GM21576 (cell line): ENCODE results near the gene PARD3B.

Experiments used
- ATAC-seq: cut with Tn5 transposase; IDR thresholded peaks from one replicate; pipeline ENCODE4 v1.9.1; 2021; ENCODE audit warnings: mild to moderate bottlenecking, moderate library complexity; ENCODE audit not compliant: unreplicated experiment

The PARD3B gene

DNA sequence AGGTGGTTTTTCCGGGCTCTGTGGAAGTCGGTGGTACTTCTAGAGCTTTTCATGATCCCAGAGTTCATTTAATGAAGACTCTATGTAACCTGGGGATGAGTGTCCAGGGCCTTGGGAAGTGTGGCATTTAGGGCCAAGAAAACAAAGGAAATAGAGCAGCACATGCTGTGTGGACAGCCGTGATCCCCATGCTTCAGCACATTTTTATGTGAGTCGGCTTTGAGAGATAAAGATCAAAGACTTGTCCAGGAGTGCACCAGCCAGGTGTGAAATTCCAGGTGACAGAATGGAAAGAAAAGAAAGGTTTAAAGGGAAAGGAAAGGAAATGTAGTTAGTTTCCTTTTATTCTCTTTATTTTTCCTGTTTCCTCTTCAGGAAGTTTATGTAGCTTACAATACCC, 879.1 kb downstream of the PARD3B start:
- ATAC-seq = no peak

DNA sequence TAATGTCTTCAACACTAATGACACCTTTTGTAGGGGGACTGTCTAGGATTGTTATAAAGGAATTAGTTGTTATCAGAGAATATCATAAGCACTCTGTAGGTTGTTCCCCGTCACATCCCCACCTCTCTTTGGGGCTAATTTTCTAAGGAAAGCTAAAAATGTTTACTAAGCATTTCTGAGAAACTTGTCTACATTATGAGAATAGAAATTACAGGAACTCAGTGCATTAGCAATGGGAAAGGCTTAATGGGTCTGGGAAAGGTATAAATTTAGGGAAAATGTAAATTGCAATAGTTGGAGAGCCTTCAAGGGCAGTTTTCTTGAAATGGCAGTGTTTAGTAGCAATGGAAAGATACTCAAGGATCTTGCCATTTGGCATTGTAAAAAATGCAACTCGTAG, 879.8 kb downstream of the PARD3B start:
- ATAC-seq = no peak

DNA sequence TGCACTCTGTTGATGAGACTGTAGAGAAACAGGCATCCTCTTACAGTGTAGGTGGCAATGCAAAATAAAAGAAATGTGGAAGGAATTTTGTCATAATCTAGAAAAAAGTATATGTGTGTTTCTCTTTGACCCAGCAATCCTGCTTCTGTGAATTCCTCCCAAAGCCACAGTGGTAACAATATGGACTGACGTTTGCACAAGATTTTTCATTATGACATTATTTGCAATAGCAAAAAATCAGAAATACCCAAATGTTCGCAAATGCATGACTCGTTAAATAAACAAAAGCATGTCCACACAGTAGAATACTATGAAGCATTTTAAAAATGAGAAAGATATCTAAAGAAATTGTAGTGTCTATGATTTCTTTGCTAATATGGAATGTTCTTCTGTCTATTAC, 881.8 kb downstream of the PARD3B start:
- ATAC-seq = no peak

DNA sequence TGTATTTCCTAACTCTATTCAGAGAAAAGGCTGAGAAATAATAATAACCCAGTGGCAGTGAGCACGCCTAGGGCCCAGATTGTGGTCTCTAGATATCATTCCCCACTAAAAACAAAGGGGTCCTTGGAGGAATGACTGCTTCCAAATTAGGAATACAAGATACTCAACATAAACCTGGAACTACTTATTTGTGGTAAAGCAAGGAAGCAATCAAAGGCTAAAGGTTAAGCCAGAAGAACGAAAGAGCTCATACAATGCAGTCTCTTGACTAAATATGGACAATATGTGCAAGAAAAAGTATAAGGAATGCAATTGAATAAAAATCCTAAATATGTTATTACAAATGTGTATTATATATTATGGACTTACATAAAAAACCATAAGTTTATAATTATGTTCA, 883.5 kb downstream of the PARD3B start:
- no peak for ATAC-seq

DNA sequence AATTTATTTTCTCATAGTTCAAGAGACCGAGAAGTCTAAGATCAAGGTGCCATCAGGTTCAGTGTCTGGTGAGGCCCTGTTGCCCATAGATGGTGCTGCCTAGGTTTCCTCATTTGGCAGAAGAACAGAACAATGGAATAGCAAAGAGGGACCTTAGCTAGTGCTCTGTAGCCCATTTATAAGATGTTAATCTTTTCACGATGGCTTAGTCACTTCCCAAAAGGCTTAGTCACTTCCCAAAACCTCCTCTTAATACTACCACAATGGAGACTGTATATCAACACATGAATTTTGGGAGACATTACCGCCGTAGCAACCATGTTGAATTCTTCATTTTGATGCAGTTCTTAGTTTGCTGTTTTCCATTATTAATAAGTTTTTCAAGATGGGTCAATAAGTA, 890.7 kb downstream of the PARD3B start:
- no peak for ATAC-seq

DNA sequence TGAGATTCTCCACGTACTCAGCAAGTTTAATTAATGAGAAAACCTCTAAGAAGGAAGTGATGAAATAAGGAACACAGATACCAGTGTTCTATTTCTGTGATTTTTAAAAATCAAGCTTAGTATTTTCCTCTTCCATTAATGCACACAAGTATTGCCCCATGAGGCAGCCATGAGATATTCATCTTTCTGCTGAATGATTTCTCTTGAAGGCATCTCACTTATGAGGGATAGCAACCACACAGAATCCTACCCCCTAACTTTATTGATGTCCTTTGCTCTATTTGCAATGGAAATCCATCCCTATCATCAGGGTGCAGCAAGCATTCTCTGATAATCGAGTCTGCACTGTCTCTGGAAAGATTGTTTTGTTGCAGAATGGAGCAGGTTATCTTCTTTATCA, 893.0 kb downstream of the PARD3B start:
- no peak for ATAC-seq

DNA sequence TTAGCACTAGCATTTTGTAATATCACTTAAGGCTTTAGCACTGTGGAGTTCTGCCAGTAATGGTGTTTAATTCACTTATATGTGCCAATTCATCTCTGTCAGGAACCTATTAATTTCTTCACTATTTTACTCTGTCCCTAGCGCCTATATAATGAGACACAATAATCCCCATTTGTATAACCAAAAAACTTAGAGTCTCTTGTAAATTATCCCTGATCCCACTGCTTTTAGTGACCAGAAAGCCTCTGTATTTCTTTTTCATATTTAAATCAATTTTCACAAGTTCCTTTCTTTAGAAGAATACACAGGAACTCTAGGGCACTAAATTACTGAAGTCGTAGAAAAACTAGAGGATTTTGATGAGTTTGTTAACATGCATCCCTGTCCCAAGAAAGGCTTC, 894.3 kb downstream of the PARD3B start:
- no peak for ATAC-seq

DNA sequence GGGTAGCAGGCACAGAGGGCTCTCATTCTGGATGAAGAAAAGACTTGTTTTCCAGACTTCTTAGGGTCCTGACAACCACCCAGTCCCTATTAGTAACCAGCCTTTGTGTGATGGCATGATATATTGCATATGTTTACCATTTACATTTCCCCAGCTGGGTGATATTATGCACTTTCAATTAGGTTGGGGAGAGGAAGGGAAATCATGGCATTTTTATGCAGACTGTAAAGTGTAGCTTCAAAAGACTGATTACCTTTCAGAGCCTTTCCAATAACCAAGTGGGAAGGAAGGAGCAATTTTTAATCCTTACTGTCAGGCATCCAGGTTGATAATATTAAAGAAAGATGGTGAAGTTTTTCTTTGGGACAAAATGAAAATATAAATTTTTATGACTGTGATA, 896.2 kb downstream of the PARD3B start:
- ATAC-seq = no peak

DNA sequence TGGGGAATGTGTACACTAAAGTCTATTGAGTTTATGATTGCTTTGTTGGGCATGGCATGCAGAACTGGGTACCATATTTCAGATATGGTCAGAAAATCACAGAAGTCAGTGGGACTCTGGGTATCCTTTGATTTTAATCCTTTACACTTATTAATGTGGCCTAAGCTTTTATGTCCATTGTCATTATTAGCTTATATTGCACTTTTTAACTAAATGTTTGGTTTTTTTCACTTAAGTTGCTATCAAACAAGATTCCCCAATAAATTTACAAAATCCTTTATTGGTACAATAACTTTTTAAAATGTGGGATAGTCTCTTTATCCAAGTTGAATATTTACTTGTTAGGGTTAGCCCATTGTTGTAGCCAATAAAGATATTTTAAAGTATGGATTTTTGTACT, 902.9 kb downstream of the PARD3B start:
- ATAC-seq = no peak

DNA sequence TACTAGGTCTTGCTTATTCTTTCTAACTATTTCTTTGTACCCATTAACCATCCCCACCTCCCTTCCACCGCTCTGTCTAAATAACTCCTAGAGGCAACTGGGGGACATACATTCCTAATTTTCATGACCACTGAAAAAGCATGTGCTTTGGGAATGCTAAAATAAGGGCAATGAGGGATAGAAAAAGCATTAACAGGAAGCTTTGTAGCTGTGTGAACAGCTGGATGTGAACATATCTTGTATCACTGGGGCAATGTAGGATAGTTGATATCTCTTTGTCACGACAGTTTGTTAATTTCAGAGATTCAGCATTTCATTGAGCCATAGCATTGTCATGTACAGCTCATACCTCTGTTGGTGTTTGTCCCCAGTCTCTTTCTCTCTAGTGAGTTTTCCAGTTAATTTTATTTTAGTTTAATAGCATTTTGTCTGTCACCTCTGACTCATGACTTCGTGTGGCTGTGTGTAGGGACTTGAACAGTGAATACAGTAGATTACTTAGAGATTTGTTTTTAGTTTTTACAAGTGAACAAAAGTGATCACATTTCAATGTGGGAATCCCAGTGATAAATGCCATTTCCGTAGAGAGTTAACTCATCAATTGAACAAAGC, 906.7 kb downstream of the PARD3B start:
- no peak for ATAC-seq

DNA sequence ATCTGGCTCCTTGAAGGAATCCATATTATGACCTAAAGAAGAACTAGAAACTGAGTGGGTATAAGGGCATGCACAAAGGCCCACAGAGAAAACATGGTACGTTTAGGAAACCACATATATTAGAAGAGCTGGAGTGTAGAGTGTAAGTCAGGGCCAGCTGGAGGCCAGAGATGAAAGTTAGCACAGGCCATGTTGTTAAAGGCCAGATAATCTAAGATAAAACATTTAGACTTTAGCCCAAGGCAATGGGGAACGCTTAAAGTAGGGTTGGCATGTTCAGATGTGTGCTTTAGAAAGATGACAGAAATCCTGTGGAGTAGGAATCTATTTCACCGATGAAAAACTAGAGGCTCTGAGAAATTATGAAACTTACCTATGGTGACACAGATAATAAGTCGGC, 907.9 kb downstream of the PARD3B start:
- ATAC-seq = no peak

DNA sequence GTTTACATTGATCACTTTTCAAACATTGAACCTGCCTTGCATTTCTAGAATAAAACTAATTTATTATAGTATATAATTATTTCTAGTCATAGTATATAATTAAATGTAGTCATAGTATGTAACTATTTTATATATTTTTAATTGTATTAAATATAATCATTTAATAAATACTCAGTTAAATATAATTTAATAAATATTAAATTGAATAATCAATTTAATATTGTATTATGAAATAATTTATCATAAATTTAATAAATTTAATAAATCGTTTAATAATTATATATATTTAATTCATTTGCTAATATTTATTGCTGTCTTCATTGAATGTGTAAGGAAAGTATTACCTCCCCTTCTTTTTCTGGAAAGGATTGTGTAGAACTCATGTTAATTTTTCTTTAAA, 911.4 kb downstream of the PARD3B start:
- ATAC-seq = no peak

DNA sequence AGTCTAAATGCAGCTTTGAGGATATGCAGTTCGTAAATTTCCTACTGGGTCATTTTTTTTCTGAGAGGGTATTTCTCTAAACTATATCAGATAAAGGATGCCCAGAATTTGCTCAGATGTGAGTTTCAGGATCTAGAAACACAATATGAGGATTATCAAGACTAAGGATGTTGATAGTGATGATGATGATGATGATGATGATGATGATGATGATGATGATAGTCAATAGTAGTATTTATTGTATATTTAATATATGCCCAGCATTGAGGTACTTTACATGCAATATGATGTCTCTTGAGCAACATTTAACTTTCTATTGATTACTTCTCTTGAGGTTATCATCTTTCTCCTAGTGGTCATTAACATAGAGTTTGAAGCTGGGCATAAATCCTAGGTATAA, 914.9 kb downstream of the PARD3B start:
- no peak for ATAC-seq

DNA sequence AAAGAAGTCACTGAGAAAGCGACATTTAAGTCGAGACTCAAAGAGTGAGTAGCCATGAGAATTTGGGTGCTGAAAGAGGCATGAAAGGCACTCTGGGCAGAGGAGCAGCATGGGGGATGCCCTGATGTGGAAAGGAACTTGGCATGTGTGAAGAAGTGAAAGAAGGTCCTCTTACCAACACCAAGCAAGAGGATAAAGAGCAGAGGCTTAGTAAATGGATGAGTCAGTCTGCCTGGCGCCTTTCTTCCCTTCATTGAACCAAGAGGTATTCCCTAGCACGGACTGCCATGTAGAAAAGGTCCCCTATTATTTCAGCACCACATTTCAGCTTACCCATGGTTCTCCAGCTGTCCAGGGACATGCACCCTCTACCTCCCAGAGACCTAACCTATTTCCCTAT, 915.9 kb downstream of the PARD3B start:
- ATAC-seq = no peak

DNA sequence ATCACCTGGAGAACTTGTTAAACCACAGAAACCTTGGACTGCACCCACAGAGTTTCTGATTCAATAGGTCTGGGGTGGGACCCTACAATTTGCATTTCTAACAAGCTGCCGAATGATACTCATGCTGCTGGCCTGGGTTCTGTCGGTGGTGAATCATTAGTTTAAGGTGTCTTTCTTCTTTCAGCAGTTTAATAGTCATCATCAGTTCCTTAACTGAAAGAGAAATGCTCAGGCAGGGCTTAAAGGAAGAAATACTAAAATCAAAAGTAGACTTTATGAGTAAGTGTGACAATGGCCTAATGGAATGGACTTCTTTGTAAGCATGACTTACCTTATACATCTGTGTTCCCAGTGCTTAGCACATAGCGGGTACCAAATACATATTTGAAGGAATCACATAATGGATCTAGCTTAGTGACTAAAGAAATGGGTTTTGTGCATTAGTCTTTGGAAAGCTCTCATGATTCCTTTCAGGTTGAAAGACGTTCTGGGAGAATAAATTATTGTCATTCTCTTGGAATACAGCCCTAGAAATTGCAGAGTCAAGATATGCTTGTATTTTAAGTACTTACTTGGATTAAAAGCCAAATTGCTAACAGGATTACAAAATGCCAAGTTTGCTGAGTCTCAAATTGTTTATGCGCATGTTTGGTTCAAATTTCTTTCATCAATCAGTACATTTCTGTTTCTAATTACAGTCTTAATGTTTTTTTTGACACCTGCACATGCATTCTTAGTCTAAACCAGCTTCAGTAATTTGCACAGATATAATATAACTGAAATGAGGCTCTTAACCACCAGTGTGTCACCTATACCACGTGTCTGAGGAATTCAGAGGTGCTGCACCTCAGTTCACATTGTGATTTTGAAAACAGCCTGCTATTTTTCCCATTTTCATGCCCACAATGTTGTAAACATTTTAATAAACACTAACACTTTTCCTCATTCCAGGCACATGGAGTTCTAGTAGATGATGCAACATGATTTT, 916.7 kb downstream of the PARD3B start:
- ATAC-seq = no peak

DNA sequence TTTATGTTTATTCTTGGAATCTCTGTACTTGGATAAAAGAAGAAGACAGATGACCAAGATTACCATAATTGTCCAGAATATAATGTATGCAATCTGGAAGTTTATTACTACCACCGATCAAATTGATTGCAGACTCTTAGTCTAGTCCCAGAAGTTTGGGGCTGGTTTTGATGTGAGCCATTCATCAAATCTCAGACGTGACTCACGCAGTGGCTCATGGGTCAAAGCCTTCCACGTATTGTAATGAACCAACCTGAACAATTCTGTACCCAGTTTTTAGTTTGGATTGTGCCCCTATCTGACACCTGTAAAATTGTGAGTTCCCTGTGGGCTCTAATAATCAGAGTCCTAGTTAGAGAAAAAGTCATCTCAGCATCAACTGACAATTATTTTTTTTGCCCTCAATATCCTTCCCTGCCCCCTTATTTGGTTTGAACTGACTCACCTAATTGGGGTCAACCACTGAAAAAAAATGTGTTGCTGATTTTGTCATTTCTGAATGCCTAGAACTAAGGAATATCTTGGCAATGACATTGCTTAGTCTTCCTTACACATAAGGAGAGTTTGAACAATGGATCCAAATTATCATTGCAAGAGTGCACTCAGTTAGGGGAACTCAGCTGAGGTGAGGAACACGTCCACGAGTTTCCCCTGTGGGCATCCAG, 917.5 kb downstream of the PARD3B start:
- no peak for ATAC-seq

DNA sequence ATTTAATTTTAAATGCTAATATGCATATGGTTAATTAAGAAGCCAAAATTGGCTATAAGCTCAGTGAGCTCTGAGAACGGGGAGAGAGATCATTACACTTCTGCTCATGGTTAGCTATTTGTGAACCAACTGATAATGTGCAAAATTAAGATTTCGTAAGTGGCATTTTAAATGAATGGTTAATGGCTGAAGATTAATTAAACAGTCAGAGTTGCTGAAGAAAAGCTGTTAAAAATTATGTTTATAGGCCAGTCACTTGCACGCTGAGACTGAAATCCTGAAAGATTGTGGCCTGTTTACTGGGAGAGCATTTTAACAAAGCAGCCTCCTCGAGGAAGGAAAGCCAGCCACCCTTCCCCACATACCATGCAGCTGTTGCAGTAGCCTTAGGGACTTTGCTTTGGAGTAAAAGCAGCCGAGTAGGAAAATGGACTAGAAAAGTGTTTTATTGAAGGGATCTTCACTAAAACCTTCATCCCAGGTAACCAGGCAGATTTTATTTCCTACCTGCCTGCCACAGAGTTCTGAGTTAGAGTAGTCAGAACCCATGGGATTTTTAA, 918.3 kb downstream of the PARD3B start:
- no peak for ATAC-seq

DNA sequence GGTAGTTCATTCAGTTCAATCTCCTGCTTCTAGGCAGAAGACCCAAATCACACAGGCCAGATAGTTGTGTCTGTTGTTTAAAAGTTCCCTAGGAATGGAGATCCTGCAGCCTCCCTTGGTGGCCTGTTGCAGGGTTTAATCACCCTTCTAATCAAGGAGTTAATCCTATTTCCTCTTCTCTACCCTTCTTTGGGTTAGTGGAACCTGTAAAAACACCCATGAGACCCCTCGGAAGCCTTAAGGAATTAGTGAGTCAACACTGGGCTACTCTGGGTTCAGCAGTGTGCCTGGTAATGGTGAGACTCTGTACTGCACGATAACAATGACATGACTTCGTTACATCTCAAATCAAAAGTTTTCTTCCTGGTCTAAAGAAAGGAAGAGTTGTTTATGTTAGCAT, 919.4 kb downstream of the PARD3B start:
- ATAC-seq = no peak

DNA sequence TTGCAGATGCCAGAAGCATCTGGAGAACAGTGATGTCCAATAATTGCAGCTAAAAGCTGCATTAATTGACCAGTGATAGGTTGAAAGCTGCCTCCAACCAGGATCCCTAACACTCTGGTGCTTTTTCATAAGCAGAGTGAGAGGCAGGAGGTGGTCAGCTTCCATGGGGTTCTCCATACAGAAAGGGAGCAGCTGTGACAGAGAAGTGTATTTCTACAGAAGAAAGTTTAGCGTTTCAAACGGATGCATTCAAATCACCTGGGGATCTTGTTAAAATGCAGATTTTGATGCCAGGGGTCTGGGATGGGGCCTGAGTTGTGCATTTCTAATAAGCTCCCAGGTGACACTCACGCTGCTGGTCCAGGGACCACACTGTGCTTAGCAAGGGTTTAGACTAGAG, 920.5 kb downstream of the PARD3B start:
- ATAC-seq = no peak

DNA sequence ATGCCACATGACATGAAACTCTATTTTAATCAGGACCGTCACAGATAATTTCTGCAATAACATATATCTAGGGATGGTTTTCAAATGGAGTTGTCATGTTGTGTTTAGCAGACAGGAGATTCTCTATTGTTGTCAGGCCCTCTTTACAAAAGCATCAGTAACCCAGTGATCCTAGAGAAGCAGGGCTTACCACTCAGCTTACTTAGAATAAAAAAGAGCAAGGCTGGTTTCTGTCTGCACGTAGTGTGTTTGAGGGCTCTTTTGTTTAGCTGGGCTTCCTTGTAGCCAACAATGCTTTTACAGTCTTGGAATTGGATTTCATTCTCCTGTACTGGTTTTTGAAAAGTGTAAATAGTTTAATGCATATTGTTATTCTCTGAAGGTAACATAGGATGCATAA, 926.5 kb downstream of the PARD3B start:
- ATAC-seq = no peak

DNA sequence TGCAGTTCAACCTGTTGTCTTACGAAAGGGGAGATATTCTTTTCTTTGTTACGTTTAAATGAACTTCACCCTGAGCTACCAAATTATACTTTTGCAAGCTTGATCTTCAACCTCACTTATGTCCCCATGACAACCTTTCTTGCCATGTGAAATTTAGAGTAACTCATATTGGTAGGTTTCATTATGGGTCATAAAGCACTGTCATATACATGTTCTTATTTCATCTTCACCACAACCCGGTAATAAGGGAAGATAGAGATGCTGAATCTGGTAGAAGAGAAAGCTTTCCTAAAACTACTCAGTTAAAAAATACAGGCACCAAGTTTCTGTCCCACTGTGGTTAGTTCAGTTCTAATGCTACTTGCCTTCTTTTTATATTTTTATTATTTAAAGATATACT, 928.5 kb downstream of the PARD3B start:
- no peak for ATAC-seq
